ENCODE data around the gene SRP19. TPM values are rescaled to one million over a fixed set of nuclear protein-coding genes. Genes with fewer than 3 reads are reported as not detected.

SRP19 gene
- total and polyA plus RNA-seq, 9 of the 15 experiments (the other 6 are each of a cell fraction or from before 2014, with no cell fraction given), result 52.3 to 357 (median 146) TPM

DNA sequence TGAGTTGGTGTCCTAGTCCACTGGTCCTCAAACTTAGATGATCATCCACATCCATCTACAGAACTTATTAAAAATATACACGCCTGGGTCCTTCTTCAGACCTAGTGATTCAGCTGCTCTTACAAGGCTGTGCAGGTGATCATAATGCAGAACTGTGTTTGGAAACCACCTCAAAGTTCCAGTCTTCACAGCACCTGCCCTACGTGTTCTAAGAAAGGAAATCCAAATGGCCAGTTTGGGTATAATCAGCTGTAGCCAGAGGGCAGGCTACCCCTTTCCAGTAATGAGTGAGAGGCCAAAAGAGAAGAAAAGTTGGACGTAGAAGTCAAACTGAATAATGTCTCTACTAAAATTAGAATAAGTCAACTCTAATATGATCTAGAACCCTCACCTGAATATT, 45.5 kb downstream of the SRP19 start:
- no peaks in the 10 kb centered on the region for H3K9me3 ChIP-seq (replicated peaks; ENCODE audit: control insufficient read depth, insufficient read depth, low read depth, low read length)
- no peak overlapping the region for H2AFZ ChIP-seq (ENCODE audit: low read depth, low read length)
- H4K20me1 ChIP-seq (replicated peaks; ENCODE audit: control insufficient read depth, insufficient read depth, low read length), result no peaks in the 10 kb centered on the region
- H3K36me3 ChIP-seq (ENCODE audit: control insufficient read depth, insufficient read depth, low read length), result peaks cover 39% of the 10 kb centered on the region
- no peaks in the 10 kb centered on the region for H3K9me1 ChIP-seq (ENCODE audit: control insufficient read depth, insufficient read depth, low read length)
- H3K4me2 ChIP-seq (ENCODE audit: insufficient read depth, low read length), result no peak overlapping the region
- WGBS (ENCODE audit: insufficient coverage, low coverage, missing lambda C conversion rate), result 81% methylated on average over 3 of the region's 3 CpGs
- no peak overlapping the region for H3K4me3 ChIP-seq
- no peaks in the 10 kb centered on the region for H3K27me3 ChIP-seq (ENCODE audit: control insufficient read depth in 2 of 2, insufficient read depth in 2 of 2, low read length in 2 of 2)
- no peaks in the 10 kb centered on the region for H3K4me1 ChIP-seq (replicated peaks in 1 of 2; ENCODE audit: control insufficient read depth in 2 of 2, insufficient read depth in 2 of 2, low read length in 2 of 2)
- no peaks in the 10 kb centered on the region for H3K79me2 ChIP-seq (ENCODE audit: control insufficient read depth, insufficient read depth, low read length)
- intact Hi-C loops (cut with micrococcal nuclease), result no loop called here
- no TSS peak for BruUV-seq (replicated peaks)
- DNase-seq (ENCODE audit: extremely low read depth in 1 of 4, low spot score in 3 of 4), result no peak
- no peak overlapping the region for H3K27ac ChIP-seq (ENCODE audit: extremely low read depth, low read depth, low read length)
- peak; percentile 13; the same call in 1 of the 3 replicates for ATAC-seq
- in situ Hi-C loops (cut with MboI), result no loop called here
- ChIA-PET CTCF (ENCODE audit: low intra/inter-chr PET ratio) (no interaction called here), POLR2A (interaction anchor here (0.6 to 1.4 kb wide), 3 partner anchors 11 to 18 kb away, joined by 3 to 4 read pairs (median 3); no protein-coding TSS in a partner anchor)
- TF ChIP-seq ZNF175 (CRISPR knock-in tag; IDR thresholded peaks at IDR 0.05; ENCODE audit: low read depth) (no peak), DLX4 (CRISPR knock-in tag; IDR thresholded peaks at IDR 0.05) (no peak), FUS (optimal IDR thresholded peaks at IDR 0.05; ENCODE audit: low read depth, low read length) (no peak), PHB2 (IDR thresholded peaks at IDR 0.05; ENCODE audit: low read depth) (no peak), SAFB (IDR thresholded peaks at IDR 0.05; ENCODE audit: borderline replicate concordance, low read depth, low read length) (no peak), WHSC1 (IDR thresholded peaks at IDR 0.05; ENCODE audit: low read length) (no peak), MAFK (IDR thresholded peaks at IDR 0.05; ENCODE audit: low read length) (no peak), POU5F1 (IDR thresholded peaks at IDR 0.05; ENCODE audit: borderline replicate concordance, low read depth, low read length, partially characterized antibody) (no peak), IRF9 (tag; IDR thresholded peaks at IDR 0.05) (no peak)
- H3K9ac ChIP-seq (ENCODE audit: insufficient read depth in 1 of 2, low read depth in 2 of 2, low read length in 2 of 2), result no peak overlapping the region
- FAIRE-seq, result no peak
